Nephron (organoid): ENCODE data around the gene CFAP46.

Experiments
- H3K27ac Mint-ChIP-seq, 3 experiments: 2 replicates each; pipeline ENCODE4 v1.8.0; 2020; ENCODE audit warnings: mixed read lengths in 3 of 3, mild to moderate bottlenecking in 2 of 3, moderate library complexity in 1 of 3
- H3K27me3 Mint-ChIP-seq: 2 replicates; pipeline ENCODE4 v1.8.0; 2021; ENCODE audit warnings: low read depth, mild to moderate bottlenecking, moderate library complexity, mixed read lengths
- H3K36me3 Mint-ChIP-seq: 2 replicates; pipeline ENCODE4 v1.8.0; 2020; ENCODE audit warnings: low read depth, mixed read lengths
- H3K4me1 Mint-ChIP-seq: 2 replicates; pipeline ENCODE4 v1.8.0; 2020; ENCODE audit warnings: mixed read lengths
- H3K4me3 Mint-ChIP-seq, 3 experiments: 2 replicates each; pipeline ENCODE4 v1.8.0; 2020; ENCODE audit warnings: mild to moderate bottlenecking in 3 of 3, mixed read lengths in 3 of 3, moderate library complexity in 2 of 3
- H3K9me3 Mint-ChIP-seq: 2 replicates; pipeline ENCODE4 v1.8.0; 2020; ENCODE audit warnings: mixed read lengths
- CTCF ChIP-seq, 3 experiments: fragments of 200-600 bp; sonication (generic); IDR thresholded peaks; one replicate each; pipeline ENCODE4 v1.5.0; 2021; ENCODE audit warnings: antibody characterized with exemption in 3 of 3; ENCODE audit not compliant: unreplicated experiment in 3 of 3

The CFAP46 gene

GRCh38 chr10:132856869-132857524, 85.4 kb downstream of the CFAP46 start:
- Mint-ChIP-seq H3K27ac (no peak overlapping the region), H3K36me3 (no peaks in the 10 kb centered on the region), H3K9me3 (peaks cover 32% of the 10 kb centered on the region), H3K27me3 (peaks cover 26% of the 10 kb centered on the region), H3K4me3 (no peak overlapping the region), H3K4me1 (no peaks in the 10 kb centered on the region)
- TF ChIP-seq CTCF (IDR thresholded peaks at IDR 0.05; ENCODE audit: unreplicated experiment in 3 of 3), result no peak

DNA sequence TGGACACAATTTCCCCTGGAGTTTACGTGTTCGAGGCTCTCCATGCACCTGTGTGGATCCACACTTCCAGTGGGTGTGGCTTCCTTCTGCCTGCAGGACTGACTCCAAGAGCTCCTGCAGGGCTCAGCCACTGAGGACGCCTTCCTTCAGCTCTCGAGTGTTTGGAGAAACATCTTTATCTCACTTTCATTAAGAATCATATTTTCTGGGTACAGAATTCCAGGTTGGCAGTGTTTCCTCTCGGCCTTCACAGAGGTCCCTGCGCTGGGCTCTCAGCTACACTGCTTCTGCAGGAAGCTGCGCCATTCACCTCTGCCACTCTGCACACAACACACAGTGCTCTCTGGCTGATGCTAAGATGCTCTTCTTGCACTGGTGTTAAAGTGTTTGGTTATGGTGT, 86.5 kb downstream of the CFAP46 start:
- H3K36me3 Mint-ChIP-seq, result no peaks in the 10 kb centered on the region
- H3K9me3 Mint-ChIP-seq, result peaks cover 38% of the 10 kb centered on the region
- TF ChIP-seq CTCF (IDR thresholded peaks at IDR 0.05; ENCODE audit: unreplicated experiment in 3 of 3), result no peak
- H3K4me3 Mint-ChIP-seq, result no peak overlapping the region
- no peaks in the 10 kb centered on the region for H3K4me1 Mint-ChIP-seq
- H3K27me3 Mint-ChIP-seq, result peaks cover 26% of the 10 kb centered on the region
- no peak overlapping the region for H3K27ac Mint-ChIP-seq

- peaks cover 7% of the 10 kb centered on the region for H3K4me1 Mint-ChIP-seq
- TF ChIP-seq CTCF (IDR thresholded peaks at IDR 0.05; ENCODE audit: unreplicated experiment in 3 of 3), result no peak
- H3K9me3 Mint-ChIP-seq, result peaks cover 32% of the 10 kb centered on the region
- H3K27ac Mint-ChIP-seq, result no peak overlapping the region
- H3K4me3 Mint-ChIP-seq, result no peak overlapping the region
- H3K36me3 Mint-ChIP-seq, result no peaks in the 10 kb centered on the region
- peaks cover 30% of the 10 kb centered on the region for H3K27me3 Mint-ChIP-seq
These were observed 90.9 kb downstream of the CFAP46 start for GRCh38 chr10:132851451-132851850.

- no peak for TF ChIP-seq CTCF (IDR thresholded peaks at IDR 0.05; ENCODE audit: unreplicated experiment in 3 of 3)
- peaks cover 7% of the 10 kb centered on the region for H3K4me1 Mint-ChIP-seq
- peaks cover 28% of the 10 kb centered on the region for H3K27me3 Mint-ChIP-seq
- H3K36me3 Mint-ChIP-seq, result no peaks in the 10 kb centered on the region
- H3K9me3 Mint-ChIP-seq, result peaks cover 27% of the 10 kb centered on the region
- H3K27ac Mint-ChIP-seq, result no peak overlapping the region
- no peak overlapping the region for H3K4me3 Mint-ChIP-seq
These were observed 91.5 kb downstream of the CFAP46 start for GRCh38 chr10:132850896-132851295.

DNA sequence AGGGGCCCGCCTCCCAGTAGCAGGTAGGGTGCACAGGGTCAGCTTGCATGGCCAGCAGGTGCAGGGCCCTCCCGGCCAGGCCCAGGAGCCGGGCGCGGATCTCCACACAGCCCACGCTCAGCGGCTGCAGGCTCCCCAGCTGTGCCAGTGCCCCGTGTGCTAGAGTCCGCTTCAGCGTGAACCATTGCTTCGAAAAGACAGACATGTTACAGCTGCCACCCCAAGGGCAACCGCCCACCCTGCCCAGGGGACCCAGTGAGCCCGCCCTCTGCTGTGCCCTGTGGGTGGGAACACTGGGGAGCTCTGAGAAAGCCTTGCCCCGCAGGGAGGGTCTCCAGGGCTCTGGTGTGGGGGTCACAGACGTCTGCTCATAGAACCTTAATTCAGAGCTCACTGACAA, 92.1 kb downstream of the CFAP46 start:
- TF ChIP-seq CTCF (IDR thresholded peaks at IDR 0.05; ENCODE audit: unreplicated experiment in 3 of 3), result no peak
- Mint-ChIP-seq H3K4me1 (peaks cover 7% of the 10 kb centered on the region), H3K27ac (no peak overlapping the region), H3K9me3 (peaks cover 21% of the 10 kb centered on the region), H3K27me3 (peaks cover 25% of the 10 kb centered on the region), H3K36me3 (no peaks in the 10 kb centered on the region), H3K4me3 (no peak overlapping the region)

- Mint-ChIP-seq H3K9me3 (peaks cover 17% of the 10 kb centered on the region), H3K27me3 (peaks cover 23% of the 10 kb centered on the region), H3K27ac (no peak overlapping the region), H3K36me3 (no peaks in the 10 kb centered on the region), H3K4me1 (peaks cover 7% of the 10 kb centered on the region), H3K4me3 (no peak overlapping the region)
- TF ChIP-seq CTCF (IDR thresholded peaks at IDR 0.05; ENCODE audit: unreplicated experiment in 3 of 3), result no peak
These were observed 92.8 kb downstream of the CFAP46 start for GRCh38 chr10:132849546-132850031.
